ENCODE measurements around the gene TPRX2.

GRCh38 chr19:47899335-47899734 lies 40.3 kb downstream of the TPRX2 start:
- TF ChIP-seq EP300 (IDR thresholded peaks at IDR 0.05) (no peak), POLR2A (IDR thresholded peaks at IDR 0.05) (no peak)
